HCT116 (cell line): ENCODE data around the gene MUTYH. TPM values are rescaled to one million over a fixed set of nuclear protein-coding genes. Genes with fewer than 3 reads are reported as not detected.
A peak's percentile ranks its signal among the peaks of the same experiment; 100 is the strongest.

Experiments
- ATAC-seq: fragments of 200-7000 bp; cut with Tn5 transposase; 2 replicates; pipeline ENCODE4 v1.9.1; 2020; ENCODE audit warnings: mild to moderate bottlenecking, moderate library complexity
- BruUV-seq: library from RNA; stranded (reverse); fragments of 400-500 nt; replicated peaks from 2 replicates; lab custom pipeline; 2021; lab: Mats Ljungman, UMichigan
- CTCF ChIA-PET: fragments of 300-600 bp; sonication (Branson Sonifier 250); formaldehyde crosslinking; loops from one replicate; lab custom pipeline; 2021; ENCODE audit warnings: antibody characterized with exemption; lab: Charles Lee
- POLR2A ChIA-PET: fragments of 300-600, 350-600 bp; sonication (Branson Sonifier 250); formaldehyde crosslinking; loops from one replicate; lab custom pipeline; 2021; ENCODE audit warnings: antibody characterized with exemption; lab: Charles Lee
- RAD21 ChIA-PET, 2 experiments: fragments of 300-600 bp; sonication (Branson Sonifier 250); formaldehyde crosslinking; loops; one replicate each; lab custom pipeline; 2023; ENCODE audit warnings: low total read pairs in 2 of 2; ENCODE audit not compliant: uncharacterized antibody in 2 of 2, unreplicated experiment in 2 of 2, low non-redundant PET in 1 of 2; lab: Charles Lee
- DNase-seq: peaks from one replicate; pipeline ENCODE4 v3.0.0-alpha.2; 2010; ENCODE audit warnings: low read depth, low spot score
- H2AFZ ChIP-seq: fragments of 200-600 bp; shearing (Covaris generic), sonication (generic); 2 replicates; pipeline ENCODE4 v1.6.1; 2017; ENCODE audit warnings: low read depth, mixed run types, mixed read lengths, antibody characterized with exemption, low read length; ENCODE audit not compliant: poor library complexity, severe bottlenecking
- H3K27ac ChIP-seq: 2 replicates; pipeline ENCODE4 v1.5.1; 2012; ENCODE audit warnings: low read depth, low read length
- H3K27me3 ChIP-seq: fragments of 200-600 bp; sonication (generic); 2 replicates; pipeline ENCODE4 v1.6.1; 2016; ENCODE audit warnings: mixed run types, low read length, mixed read lengths; ENCODE audit not compliant: insufficient read depth
- H3K36me3 ChIP-seq, 2 experiments: fragments of 200-500 bp in 1 of 2; fragments of 200-600 bp in 1 of 2; sonication (Bioruptor generic) in 1 of 2; sonication (generic) in 1 of 2; 2 replicates each; pipeline versions ENCODE4 v1.5.1 to v1.6.1; 2014 to 2016; ENCODE audit warnings: low read length in 2 of 2, inconsistent platforms in 1 of 2, mixed read lengths in 1 of 2, mixed run types in 1 of 2; ENCODE audit not compliant: insufficient read depth in 2 of 2, control insufficient read depth in 1 of 2
- H3K4me1 ChIP-seq, 2 experiments: fragments of 200-600 bp in 1 of 2; sonication (generic) in 1 of 2; 2 replicates each; pipeline versions ENCODE4 v1.5.1 to v1.6.1; 2012 to 2017; ENCODE audit warnings: low read length in 2 of 2, inconsistent platforms in 1 of 2, mild to moderate bottlenecking in 1 of 2, mixed read lengths in 1 of 2, mixed run types in 1 of 2, moderate library complexity in 1 of 2; ENCODE audit not compliant: insufficient read depth in 2 of 2, control insufficient read depth in 1 of 2
- H3K4me2 ChIP-seq: fragments of 200-600 bp; sonication (generic); 2 replicates; pipeline ENCODE4 v1.6.1; 2017; ENCODE audit warnings: mixed run types, low read length, mixed read lengths
- H3K4me3 ChIP-seq, 2 experiments: fragments of 200-600 bp in 1 of 2; sonication (generic) in 1 of 2; replicated peaks in 1 of 2; 2 replicates each; pipeline ENCODE4 v1.5.1; 2011 to 2016; ENCODE audit warnings: low read length in 2 of 2, control low read depth in 1 of 2, low read depth in 1 of 2, mild to moderate bottlenecking in 1 of 2, mixed read lengths in 1 of 2, mixed run types in 1 of 2
- H3K79me2 ChIP-seq: fragments of 200-600 bp; sonication (generic); 2 replicates; pipeline ENCODE4 v1.6.1; 2017; ENCODE audit warnings: mild to moderate bottlenecking, mixed run types, low read length, moderate library complexity, mixed read lengths; ENCODE audit not compliant: insufficient read depth
- H3K9ac ChIP-seq: fragments of 200-600 bp; sonication (generic); 2 replicates; pipeline ENCODE4 v1.6.1; 2016; ENCODE audit warnings: low read length, mixed read lengths
- H3K9me2 ChIP-seq: fragments of 200-600 bp; sonication (generic), shearing (Covaris generic); 2 replicates; pipeline ENCODE4 v1.6.1; 2017; ENCODE audit warnings: mixed run types, mild to moderate bottlenecking, moderate library complexity; ENCODE audit not compliant: insufficient read depth
- H3K9me3 ChIP-seq, 2 experiments: fragments of 200-500 bp in 1 of 2; fragments of 200-600 bp in 1 of 2; sonication (Bioruptor generic) in 1 of 2; sonication (generic) in 1 of 2; 2 replicates each; pipeline ENCODE4 v1.6.1; 2014 to 2017; ENCODE audit warnings: low read length in 2 of 2, mixed read lengths in 2 of 2, inconsistent platforms in 1 of 2, low read depth in 1 of 2, mild to moderate bottlenecking in 1 of 2, mixed run types in 1 of 2, moderate library complexity in 1 of 2; ENCODE audit not compliant: control insufficient read depth in 1 of 2, insufficient read depth in 1 of 2
- H4K20me1 ChIP-seq: fragments of 200-600 bp; sonication (generic), shearing (Covaris generic); 2 replicates; pipeline ENCODE4 v1.6.1; 2017; ENCODE audit warnings: mixed run types, mild to moderate bottlenecking, moderate library complexity; ENCODE audit not compliant: insufficient read depth
- CBX3 ChIP-seq: IDR thresholded peaks from 2 replicates; pipeline ENCODE4 v1.6.1; 2012; ENCODE audit warnings: low read depth
- CEBPB ChIP-seq: IDR thresholded peaks from 2 replicates; pipeline ENCODE4 v1.6.1; 2012; ENCODE audit warnings: low read depth
- EZH2 ChIP-seq: fragments of 200-600 bp; sonication (generic); IDR thresholded peaks from 2 replicates; pipeline ENCODE4 v1.6.1; 2017; ENCODE audit warnings: antibody characterized with exemption, mixed run types
- EZH2phosphoT487 ChIP-seq: fragments of 200-600 bp; IDR thresholded peaks from 2 replicates; pipeline ENCODE4 v1.6.1; 2018; ENCODE audit warnings: antibody characterized with exemption, borderline replicate concordance
- JUND ChIP-seq: IDR thresholded peaks from 2 replicates; pipeline ENCODE4 v1.6.1; 2012
- MAX ChIP-seq: IDR thresholded peaks from 2 replicates; pipeline ENCODE4 v1.6.1; 2012
- POLR2AphosphoS5 ChIP-seq: IDR thresholded peaks from 2 replicates; pipeline ENCODE4 v1.6.1; 2011; ENCODE audit warnings: mild to moderate bottlenecking, low read depth, low read length, moderate library complexity
- RAD21 ChIP-seq: IDR thresholded peaks from 2 replicates; pipeline ENCODE4 v1.6.1; 2012; ENCODE audit warnings: low read depth, mild to moderate bottlenecking
- SIN3A ChIP-seq: IDR thresholded peaks from 2 replicates; pipeline ENCODE4 v1.6.1; 2012; ENCODE audit warnings: low read depth
- SP1 ChIP-seq: IDR thresholded peaks from 2 replicates; pipeline ENCODE4 v1.6.1; 2012; ENCODE audit warnings: low read depth
- intact Hi-C: fragments of 100-400 bp; cut with micrococcal nuclease; formaldehyde crosslinking; loops from 2 replicates; pipeline ENCODE4 v1.10.0; 2022
- total RNA-seq: library from RNA; stranded (reverse); gene quantifications from one replicate; pipeline ENCODE4 v1.2.1, GENCODE V29; 2021; ENCODE audit not compliant: unreplicated experiment

MUTYH gene
- total RNA-seq, 1 experiment from 2014 or later, result 44.8 TPM

- Histone ChIP-seq H3K9ac (0 out of 2 replicates have a peak overlapping the region, but pooled peaks have one; percentile 15), H3K27ac (peak overlapping the region; percentile 26; the same call in 1 of the 2 replicates), H3K9me2 (no peaks in the 10 kb centered on the region), H3K36me3 (peaks cover 8 to 20% of the 10 kb centered on the region in 2 experiments; a peak in 2 of 4 replicates), H3K79me2 (peaks cover 2% of the 10 kb centered on the region; the same call in 1 of the 2 replicates), H3K4me2 (peak overlapping the region; percentile 62), H3K27me3 (no peaks in the 10 kb centered on the region), H3K9me3 (no peaks in the 10 kb centered on the region), H3K4me3 (no peak overlapping the region), H3K4me1 (peaks cover 16 to 34% of the 10 kb centered on the region in 2 experiments), H2AFZ (no peak overlapping the region), H4K20me1 (no peaks in the 10 kb centered on the region)
- RAD21 ChIA-PET, result no interaction called here
- DNase-seq (no peak), ATAC-seq (peak; percentile 65)
- intact Hi-C loops, result no loop called here
- CTCF ChIA-PET, result interaction anchor here (1.0 kb wide), 1 partner anchor 12 kb away, joined by 4 read pairs; no protein-coding TSS in a partner anchor
- POLR2A ChIA-PET, result interaction anchor here (1.0 to 2.1 kb wide), 3 partner anchors 8 to 529 kb away, joined by 4 to 9 read pairs (median 7); partner anchors contain the start of genes MUTYH and TOE1
- TF ChIP-seq EZH2phosphoT487, result no peak
- no peak for TF ChIP-seq EZH2
- TF ChIP-seq MAX, result no peak
- no peak for TF ChIP-seq SIN3A
- no TSS peak for BruUV-seq
Observed at GRCh38 chr1:45348020-45348419, 7.8 kb upstream of the MUTYH start.

GRCh38 chr1:45346473-45346872 lies 6.2 kb upstream of the MUTYH start:
- Histone ChIP-seq H3K36me3 (peaks cover 15 to 35% of the 10 kb centered on the region in 2 experiments; a peak in 2 of 4 replicates), H3K4me1 (peaks cover 16 to 35% of the 10 kb centered on the region in 2 experiments), H3K4me2 (no peak overlapping the region), H3K9me2 (no peaks in the 10 kb centered on the region), H3K9ac (no peak overlapping the region), H4K20me1 (no peaks in the 10 kb centered on the region), H3K27ac (no peak overlapping the region), H3K79me2 (peaks cover 16% of the 10 kb centered on the region), H3K4me3 (no peak overlapping the region), H3K27me3 (no peaks in the 10 kb centered on the region), H2AFZ (no peak overlapping the region), H3K9me3 (no peaks in the 10 kb centered on the region)
- BruUV-seq, result no TSS peak
- CTCF ChIA-PET, result no interaction called here
- RAD21 ChIA-PET, result no interaction called here
- intact Hi-C loops, result no loop called here
- POLR2A ChIA-PET, result no interaction called here
- ATAC-seq (no peak), DNase-seq (no peak)
- TF ChIP-seq SP1 (no peak), POLR2AphosphoS5 (no peak), JUND (no peak), RAD21 (no peak), CEBPB (no peak), SIN3A (no peak), MAX (no peak), CBX3 (no peak)
